ENCODE results near the gene FCHO1. TPM values are rescaled to one million over a fixed set of nuclear protein-coding genes. Genes with fewer than 3 reads are reported as not detected.

Gene FCHO1
- not detected for total RNA-seq

- TF ChIP-seq CTCF (IDR thresholded peaks at IDR 0.05) = no peak
- H3K36me3 ChIP-seq = no peaks in the 10 kb centered on the region
- H3K27me3 ChIP-seq = no peaks in the 10 kb centered on the region
- H3K27ac ChIP-seq = no peak within 1 kb of the TSS
- intact Hi-C loops (cut with DNase I) = no loop called here
- no peaks in the 10 kb centered on the region for H3K9me3 ChIP-seq
- peaks cover 0 to 5% of the 10 kb centered on the region in 2 donors for H3K4me1 ChIP-seq
- DNase-seq (ENCODE audit: low spot score in 2 of 2) = peak; percentile 25 to 73
- H3K4me3 ChIP-seq = peak within 1 kb of the TSS in 1 of 2 donors; percentile 31
Measured at GRCh38 chr19:17751103-17751911, at the start of gene FCHO1. TSS of gene FCHO1 (plus strand) at chr19:17751477. CDS start at chr19:17755165, 3,688 bp downstream.

- H3K4me1 ChIP-seq = no peaks in the 10 kb centered on the region
- H3K4me3 ChIP-seq = no peak overlapping the region
- H3K27me3 ChIP-seq = no peaks in the 10 kb centered on the region
- no peaks in the 10 kb centered on the region for H3K9me3 ChIP-seq
- intact Hi-C loops (cut with DNase I) = loop anchor here (1.0 kb wide), 1 partner anchor 62 kb away; no protein-coding TSS in a partner anchor
- no peak overlapping the region for H3K27ac ChIP-seq
- DNase-seq (ENCODE audit: low spot score in 2 of 2) = no peak
- TF ChIP-seq CTCF (IDR thresholded peaks at IDR 0.05) = peak; percentile 59 to 65 (median 63)
- no peaks in the 10 kb centered on the region for H3K36me3 ChIP-seq
Measured at GRCh38 chr19:17703824-17704463, 47.3 kb upstream of the FCHO1 start.

- intact Hi-C loops (cut with DNase I) = no loop called here
- no peak for TF ChIP-seq CTCF (IDR thresholded peaks at IDR 0.05)
- Histone ChIP-seq H3K36me3 (no peaks in the 10 kb centered on the region), H3K4me3 (no peak overlapping the region), H3K9me3 (no peaks in the 10 kb centered on the region), H3K4me1 (no peaks in the 10 kb centered on the region), H3K27me3 (no peaks in the 10 kb centered on the region), H3K27ac (no peak overlapping the region)
- no peak for DNase-seq (ENCODE audit: low spot score in 2 of 2)
Measured at GRCh38 chr19:17706750-17707181, 44.5 kb upstream of the FCHO1 start.

- Histone ChIP-seq H3K36me3 (no peaks in the 10 kb centered on the region), H3K4me1 (no peaks in the 10 kb centered on the region), H3K27ac (no peak overlapping the region), H3K9me3 (no peaks in the 10 kb centered on the region), H3K27me3 (no peaks in the 10 kb centered on the region), H3K4me3 (no peak overlapping the region)
- TF ChIP-seq CTCF (IDR thresholded peaks at IDR 0.05) = no peak
- DNase-seq (ENCODE audit: low spot score in 2 of 2) = no peak
- intact Hi-C loops (cut with DNase I) = loop anchor here (10.0 kb wide), 1 partner anchor 143 kb away; the partner anchor contains the start of gene RPL18A
Measured at GRCh38 chr19:17711851-17712250, 39.4 kb upstream of the FCHO1 start.

- Histone ChIP-seq H3K4me1 (peaks cover 9 to 31% of the 10 kb centered on the region in 2 donors), H3K27ac (peak overlapping the region; percentile 54 to 69)
- peak in 1 of 3 experiments; percentile 8 for TF ChIP-seq CTCF (IDR thresholded peaks at IDR 0.05)
Measured at GRCh38 chr19:17716309-17716929, 34.9 kb upstream of the FCHO1 start.

More at GRCh38 chr19:17716309-17716929, 34.9 kb upstream of the FCHO1 start:
- H3K36me3 ChIP-seq = no peaks in the 10 kb centered on the region
- intact Hi-C loops (cut with DNase I) = loop anchor here (2.0 to 10.0 kb wide), 3 partner anchors 28 to 138 kb away; partner anchors contain the start of genes RPL18A and UNC13A
- no peaks in the 10 kb centered on the region for H3K27me3 ChIP-seq
- H3K9me3 ChIP-seq = no peaks in the 10 kb centered on the region
- no peak overlapping the region for H3K4me3 ChIP-seq
- no peak for DNase-seq (ENCODE audit: low spot score in 2 of 2)

All from ascending aorta (tissue), 2 donors.